ENCODE results near the gene SOX4.

GRCh38 chr6:21559238-21559637 is 34.3 kb upstream of the SOX4 start:
- no peak for TF ChIP-seq CTCF (conservative IDR thresholded peaks at IDR 0.05 in 1 of 2, IDR thresholded peaks at IDR 0.05 in 1 of 2; ENCODE audit: low read depth in 1 of 2, low read length in 2 of 2)
- no peak for TF ChIP-seq EZH2 (IDR thresholded peaks at IDR 0.05; ENCODE audit: low read length, missing control alignments)

All from fibroblast of lung (primary cell).